Activated naive CD4-positive, alpha-beta T cell treated with anti-CD3 and anti-CD28 coated beads, Interleukin-2, amount 50 U/mL, for 16 hours (primary cell): ENCODE results near the gene CLDN8.

Experiments
- DNase-seq: peaks from one replicate; pipeline ENCODE4 v3.0.0-alpha.2; 2020

CLDN8 gene

DNA sequence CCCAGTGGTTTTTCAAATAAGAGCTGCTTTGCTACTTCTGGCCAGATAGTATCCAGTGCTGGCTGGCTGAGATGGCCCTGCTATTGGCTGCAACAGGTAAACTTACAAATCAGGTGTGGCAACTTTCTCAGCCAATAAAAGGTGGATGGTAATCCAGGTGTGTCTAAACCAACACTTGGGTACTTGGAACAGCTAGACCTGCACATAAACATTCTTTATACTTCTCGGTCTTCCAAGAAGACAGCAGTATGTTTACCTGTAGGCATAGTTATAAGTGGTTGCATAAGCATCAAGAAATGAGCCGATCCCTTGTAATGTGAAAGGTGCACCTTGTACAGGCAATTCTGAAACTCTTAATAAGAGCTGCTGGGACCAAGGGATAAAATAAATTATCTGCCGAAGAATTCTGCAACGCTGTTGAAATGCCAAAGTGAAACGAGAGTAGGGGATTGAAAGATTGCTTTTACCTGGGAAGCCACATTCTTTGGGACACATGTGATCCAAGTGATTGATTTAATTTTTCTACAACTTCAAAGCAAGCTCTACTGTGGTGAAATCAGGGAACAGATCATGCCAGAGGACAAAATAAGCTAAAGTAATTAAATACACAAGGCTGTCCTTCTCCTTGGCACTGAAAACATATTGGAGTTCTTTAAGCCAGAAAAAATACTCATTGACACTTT, at the start of gene CLDN8:
CLDN8 (minus strand) TSS at position 57 of the 683 bp plus-strand sequence. CDS start 172 bp downstream, outside the sequence.
- DNase-seq: no peak

DNA sequence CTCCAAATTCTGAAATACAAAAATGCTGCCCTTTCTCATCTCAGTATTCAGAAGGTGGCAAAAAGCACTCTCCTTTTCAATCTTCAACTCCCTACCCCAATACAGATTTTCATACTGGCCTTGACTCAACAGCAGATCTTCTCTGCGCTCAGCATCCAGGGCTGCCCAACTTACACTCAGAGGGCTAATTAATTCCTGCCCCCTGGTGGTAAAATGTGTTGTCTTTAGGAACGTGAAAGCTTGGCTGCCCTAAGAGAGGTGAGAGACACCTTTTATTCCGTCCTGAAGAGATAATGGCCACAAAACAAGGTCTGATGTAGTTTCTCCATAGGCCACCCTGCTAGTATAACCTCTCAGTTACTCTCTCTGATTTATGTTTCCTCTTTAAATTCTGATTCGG, 41.9 kb upstream of the CLDN8 start:
- DNase-seq: no peak

DNA sequence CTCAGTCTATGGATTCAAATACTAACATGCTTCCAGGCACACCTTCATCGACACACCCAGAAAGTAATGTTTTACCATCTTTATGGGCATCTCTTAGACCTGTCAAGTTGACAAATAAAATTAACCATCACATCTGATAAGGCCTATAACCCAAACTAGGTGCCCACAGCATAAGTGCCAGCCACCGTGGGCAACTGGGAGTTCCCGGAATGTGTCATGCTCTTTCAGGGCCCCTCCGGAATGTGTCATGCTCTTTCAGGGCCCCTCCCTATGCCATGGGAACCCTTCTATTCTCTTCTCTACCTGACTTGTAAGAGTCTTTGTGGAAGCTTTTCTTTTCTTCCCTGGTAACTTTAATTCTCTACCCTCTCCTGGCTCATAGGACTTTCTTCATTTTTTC, 40.2 kb upstream of the CLDN8 start:
- no peak for DNase-seq

DNA sequence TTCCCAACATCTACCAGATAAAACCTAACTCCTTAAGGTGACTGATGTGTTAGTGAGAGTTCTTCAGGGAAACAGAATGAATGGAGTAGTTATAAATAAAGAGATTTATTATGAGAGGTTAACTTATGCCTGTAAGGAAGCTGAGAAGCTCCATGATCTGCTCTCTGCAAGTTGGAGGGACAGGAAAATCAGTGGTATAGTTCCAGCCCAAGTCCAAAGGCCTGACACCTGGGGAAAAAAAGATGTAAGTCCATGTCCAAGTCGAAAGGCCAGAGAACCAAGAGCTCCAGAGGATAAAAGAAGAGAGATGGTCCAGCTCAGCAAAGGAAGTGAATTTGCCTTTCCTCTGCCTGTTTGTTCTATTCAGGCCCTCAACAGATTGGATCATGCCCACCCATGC, 39.8 kb upstream of the CLDN8 start:
- DNase-seq: no peak

DNA sequence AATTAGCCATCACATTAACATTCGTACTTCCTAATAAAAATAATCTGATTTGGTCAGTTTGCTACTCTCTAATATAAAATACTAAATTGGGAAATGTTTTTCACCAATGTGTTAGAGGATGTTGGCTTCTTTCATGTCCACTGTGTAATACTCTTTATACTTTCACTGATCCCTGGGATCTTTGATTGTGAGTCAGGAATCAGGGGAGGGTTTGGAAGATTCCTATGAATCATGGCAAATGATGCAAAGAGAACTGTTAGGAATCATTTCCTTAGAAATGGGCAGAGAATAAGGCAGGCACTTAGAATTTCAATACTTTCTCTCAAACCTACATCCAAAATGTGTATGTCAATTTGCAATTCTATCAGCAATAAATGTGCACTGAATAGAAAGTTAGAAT, 35.9 kb upstream of the CLDN8 start:
- DNase-seq: no peak

DNA sequence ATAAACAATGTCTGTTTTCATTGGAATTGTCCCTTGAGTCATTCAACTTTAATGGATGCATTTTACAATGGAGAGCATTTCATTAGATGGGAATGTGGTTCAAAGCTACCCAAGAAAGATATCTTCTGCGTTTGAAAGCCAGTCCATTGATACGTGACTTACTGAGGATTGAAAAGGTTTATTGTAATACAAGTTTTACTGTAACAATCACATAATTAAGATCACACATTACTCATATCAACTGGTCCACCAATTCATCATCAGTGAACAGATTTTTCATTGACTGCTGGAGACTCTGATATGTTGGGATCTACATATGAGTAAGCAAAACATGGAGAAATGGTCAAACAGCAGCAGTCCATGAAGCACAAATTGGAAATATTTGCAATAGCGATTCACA, 34.0 kb upstream of the CLDN8 start:
- DNase-seq: no peak

DNA sequence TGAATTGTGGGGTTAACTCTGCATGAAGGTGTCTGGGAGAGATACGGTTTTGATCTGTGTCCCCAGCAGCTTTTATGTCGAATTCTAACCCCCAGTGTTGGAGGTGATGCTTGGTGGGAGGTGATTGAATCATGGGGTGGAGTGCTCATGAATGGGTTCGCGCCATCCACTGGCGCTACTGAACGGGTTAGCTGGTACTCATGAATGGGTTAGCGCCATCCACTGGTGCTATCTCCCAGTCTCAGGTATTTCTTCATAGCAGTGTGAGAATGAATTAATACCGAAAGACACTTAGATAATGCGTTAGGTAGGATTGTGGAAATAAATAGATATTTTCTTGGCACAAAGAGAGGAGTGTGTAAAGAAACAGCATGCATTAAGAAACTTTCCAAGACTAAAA, 32.9 kb upstream of the CLDN8 start:
- no peak for DNase-seq

DNA sequence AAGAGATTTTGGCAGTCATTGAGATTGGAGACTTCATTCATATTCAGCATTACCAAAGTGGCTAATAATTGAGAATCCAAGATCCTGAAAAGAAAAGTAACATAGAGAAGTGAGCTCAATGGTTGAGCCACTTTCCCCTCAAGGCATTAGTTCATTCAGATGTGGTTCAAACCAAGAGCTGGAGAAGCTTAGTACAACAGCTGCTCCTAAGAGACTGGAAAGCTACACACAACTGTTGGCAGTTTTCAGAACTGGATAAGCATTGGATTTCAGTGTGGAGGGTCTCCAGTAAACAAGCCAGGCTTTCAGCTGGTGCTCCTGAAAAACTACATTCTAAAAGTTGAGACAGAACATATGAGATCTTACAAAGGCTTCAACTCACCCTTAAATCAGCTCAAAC, 29.2 kb upstream of the CLDN8 start:
- DNase-seq: no peak

DNA sequence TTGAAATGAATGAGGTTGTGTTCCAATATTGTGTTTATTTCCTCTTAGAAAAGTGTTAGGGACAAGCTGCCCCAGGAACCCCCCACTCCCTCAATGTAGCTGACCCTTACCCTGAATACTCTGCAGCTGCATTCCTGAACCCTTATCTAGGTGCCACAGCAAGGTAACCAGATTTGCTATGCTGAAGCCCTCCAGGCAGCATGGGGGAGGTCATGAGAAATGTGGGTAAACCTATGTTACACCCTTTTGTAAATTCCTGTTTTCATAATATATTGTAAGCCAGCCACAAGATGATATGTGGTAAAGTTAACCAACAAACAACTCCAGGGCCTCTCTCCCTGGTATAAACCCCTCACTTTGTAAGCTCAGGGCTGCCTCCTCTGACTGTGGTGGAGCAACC, 27.8 kb upstream of the CLDN8 start:
- no peak for DNase-seq

DNA sequence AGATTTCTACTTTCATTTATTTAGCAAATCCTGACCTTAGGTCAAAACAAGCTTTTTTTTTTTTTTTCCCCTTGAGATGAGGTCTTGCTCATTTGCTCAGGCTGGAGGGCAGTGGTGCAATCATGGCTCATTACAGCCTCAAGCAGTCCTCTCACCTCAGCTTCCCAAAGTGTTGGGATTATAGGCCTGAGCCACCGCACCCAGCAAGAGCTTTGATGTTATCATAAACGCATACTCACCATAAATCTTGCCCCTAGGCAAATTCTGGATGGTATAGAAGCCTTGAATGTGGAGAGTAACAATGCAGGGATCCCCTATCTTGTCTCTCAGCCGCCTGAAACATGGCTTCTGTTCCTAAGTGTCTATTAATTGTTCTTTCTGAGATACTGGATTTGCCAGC, 24.8 kb upstream of the CLDN8 start:
- no peak for DNase-seq

DNA sequence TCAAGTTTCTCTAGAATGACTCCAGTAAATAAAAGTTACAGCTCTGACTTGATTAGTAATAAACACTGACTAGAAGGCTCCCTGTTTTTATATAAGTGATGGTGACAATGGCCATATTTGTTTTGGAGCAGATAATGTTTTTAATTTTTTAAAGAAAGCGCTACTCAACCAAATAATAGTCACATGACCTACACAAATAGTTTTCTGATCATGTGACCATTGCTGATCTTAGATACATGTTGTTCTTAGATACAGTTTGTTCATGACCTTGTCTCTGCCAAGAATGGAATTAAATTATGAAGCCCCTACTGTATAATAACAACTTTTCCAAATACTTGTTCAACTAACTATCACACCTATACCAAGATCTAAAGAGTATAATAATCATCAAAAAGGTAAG, 22.3 kb upstream of the CLDN8 start:
- DNase-seq: no peak

DNA sequence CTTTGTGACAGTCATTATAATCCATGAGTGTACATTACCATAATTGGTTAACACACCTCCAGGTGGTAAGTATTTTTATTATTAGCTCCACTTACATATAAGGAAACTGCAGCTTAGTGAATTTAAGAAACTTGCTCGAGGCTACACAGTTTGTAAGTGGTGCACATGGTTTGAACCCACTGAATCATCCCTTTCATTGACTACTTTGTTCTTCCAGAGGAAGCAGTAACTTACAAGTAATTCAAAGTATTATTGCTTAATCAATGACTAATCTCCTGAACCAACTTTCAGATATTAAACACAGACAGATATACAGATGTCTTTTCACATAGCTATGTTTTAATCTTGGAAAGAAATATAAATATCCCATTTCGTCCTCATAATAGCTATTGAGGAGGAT, 18.7 kb upstream of the CLDN8 start:
- no peak for DNase-seq

DNA sequence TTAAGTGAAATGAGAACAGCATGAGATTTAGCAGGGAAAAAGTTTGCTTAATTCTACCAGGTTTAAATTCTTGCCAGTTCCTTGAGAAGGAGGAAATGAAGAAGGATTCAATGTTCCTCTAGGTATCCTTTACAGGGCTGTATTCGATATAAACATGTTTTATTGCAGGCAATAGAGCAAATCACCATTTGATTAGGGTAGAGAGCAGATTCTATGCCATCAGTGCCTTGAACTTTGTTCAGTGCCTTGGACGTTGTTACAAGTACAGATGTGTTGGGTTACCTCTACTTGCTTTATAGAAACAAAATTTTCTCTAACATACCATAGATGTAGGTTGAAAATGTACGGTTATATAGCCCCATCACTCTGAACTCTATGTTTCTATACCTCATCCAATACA, 18.2 kb upstream of the CLDN8 start:
- no peak for DNase-seq

DNA sequence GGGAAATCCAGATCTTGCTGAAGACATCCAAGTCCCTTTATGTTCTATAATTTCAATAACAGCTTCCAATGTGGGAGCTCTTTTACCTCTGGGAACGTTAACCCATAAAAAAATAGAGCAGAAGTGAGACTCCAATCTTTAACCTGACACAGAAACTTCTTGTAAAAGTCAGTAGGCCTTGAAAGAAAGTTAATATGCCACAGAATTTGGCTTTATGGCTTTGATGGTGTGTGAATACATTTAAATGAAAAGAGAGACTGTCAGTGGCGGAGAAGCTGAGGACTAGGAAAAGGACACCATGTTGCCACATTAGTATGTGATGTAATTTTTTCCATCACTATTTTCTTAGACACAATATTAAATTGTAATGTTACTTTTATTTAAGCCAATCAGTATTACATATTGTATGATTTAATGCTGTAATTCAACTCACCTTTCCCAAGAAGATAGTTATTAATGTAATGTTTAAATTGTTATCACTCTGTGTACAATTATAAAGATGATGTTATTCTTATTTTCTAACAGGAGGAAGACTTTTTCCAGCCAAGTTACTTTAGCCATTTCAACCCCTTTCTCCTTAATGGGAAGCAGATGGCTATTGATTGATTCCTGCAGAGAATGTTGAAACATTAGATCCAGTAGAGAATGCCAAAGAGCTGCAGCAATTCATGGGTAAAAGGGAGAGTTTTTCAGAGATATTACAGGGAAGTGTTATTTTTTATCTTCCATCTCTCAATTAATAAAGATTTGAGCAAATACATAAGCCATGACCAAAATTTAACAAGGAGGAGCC, 17.5 kb upstream of the CLDN8 start:
- DNase-seq: no peak

DNA sequence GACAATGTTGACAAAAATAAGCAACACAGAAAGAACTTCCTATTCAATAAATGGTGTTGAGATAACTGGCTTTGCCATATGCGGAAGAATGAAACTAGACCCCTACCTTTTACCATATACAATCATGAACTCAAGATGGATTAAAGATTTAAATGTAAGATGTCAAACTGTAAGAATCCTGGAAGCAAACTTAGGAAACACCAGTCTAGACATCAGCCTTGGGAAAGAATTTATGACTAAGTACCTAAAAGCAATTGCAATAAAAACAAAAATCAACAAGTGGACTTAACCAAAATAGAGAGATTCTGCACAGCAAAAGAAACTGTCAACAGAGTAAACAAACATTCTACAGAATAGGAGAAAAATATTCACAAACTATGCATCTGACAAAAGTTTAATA, 16.1 kb upstream of the CLDN8 start:
- DNase-seq: no peak

DNA sequence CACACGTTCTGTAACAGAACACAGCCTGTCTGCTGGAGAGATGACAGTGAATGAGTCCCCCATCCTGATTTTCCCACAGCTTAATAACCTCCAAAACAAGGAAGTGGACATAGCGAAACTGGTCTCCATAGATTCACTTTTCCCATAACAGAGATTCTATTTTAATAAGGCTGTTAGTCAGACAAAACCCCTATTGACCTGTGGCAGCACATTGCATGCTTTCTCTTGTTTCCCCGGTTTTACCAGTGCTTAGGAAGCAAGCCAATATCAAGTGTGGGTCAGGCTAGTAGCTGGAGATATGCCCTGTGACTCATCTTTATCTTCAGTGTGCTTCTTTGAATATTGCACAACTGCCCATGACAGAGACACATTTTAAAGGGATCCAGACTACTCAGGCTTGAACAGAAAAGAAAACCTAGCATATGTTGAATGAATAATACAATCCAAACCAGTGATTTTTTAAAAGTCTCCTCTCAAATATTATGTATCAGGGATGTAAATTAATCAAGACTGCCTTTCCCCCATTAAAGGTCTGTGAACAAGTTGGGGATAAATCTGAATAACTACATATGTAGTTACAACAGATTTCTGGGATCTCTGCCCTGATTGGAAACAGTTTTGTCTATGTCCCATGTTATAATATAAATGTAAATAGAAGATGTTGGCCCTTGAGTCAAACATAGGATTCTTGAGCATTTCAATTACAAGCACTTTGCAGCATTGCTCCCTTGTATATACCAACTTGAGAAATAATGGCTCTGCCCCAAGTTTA, 11.9 kb upstream of the CLDN8 start:
- DNase-seq: no peak

DNA sequence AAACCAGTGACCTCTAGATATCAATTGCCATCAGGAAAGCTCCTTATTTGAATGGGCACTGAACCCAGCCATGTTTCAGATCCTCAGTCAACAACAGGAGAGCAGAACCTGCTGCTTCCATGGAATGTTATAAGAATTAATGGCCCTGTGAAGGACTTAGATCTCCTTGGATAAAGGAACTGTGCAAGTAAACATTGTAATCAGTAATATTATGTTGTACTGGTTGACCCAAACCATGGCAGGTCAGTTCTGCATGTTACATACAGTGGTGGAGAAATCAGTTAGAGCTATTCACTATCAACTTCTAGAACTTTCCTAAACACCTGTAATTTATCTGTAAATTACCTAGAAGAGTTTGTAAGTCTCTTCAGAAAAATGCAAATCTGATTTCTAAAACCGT, 11.2 kb upstream of the CLDN8 start:
- no peak for DNase-seq

DNA sequence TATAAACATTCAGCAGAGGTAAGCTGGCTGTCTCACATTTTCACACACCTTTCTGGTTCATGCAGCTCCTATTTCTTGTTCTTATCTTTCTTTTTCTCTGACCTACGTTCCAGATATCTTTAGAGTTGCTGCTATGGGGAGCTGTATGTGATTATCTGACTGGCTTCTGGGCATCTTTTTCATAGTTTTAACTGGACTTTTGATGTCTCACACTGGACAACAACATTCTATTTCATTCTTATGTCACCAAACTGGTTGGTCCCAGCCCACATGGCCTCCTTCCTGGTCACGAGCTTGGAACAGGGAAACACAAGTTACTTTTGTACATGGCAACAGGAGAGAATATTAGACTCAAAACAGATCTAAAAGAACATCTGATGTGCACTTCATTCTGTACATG, 7.7 kb upstream of the CLDN8 start:
- no peak for DNase-seq

DNA sequence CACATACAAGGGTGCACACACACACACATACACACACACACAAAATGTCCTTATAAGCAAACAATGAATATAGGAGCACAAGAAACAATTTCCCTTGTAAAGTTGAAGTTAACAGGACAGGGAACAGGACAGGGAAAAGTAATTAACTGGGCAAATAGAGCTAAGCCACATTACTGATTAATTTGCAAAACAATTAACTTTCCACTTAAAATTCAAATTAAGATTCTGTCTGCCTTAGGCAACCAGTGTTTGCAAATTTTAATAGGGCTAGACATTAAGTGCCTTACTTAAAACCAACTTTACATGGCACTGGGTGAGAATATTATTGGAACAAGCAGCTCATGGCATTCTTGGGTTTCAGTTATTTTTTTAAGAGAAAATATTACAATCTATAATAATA, 6.8 kb upstream of the CLDN8 start:
- no peak for DNase-seq

DNA sequence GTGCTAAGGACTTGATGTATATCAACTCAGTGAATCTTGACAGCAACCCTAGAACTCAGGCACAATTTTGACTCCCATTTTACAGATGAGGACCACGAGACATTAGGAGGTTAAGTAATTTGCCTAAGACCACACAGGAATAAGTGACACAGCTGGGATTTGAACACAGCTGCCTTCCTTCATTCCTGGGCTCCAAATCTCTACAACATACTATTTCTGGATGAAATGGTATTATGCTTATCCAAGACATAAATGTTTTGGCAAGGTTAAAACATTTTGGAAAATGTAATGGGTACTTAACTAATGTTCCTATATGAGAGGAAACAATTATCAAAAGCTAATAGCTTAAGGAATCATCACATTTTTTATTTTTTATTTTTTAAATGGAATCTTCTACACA, 4.8 kb downstream of the CLDN8 start:
- no peak for DNase-seq

DNA sequence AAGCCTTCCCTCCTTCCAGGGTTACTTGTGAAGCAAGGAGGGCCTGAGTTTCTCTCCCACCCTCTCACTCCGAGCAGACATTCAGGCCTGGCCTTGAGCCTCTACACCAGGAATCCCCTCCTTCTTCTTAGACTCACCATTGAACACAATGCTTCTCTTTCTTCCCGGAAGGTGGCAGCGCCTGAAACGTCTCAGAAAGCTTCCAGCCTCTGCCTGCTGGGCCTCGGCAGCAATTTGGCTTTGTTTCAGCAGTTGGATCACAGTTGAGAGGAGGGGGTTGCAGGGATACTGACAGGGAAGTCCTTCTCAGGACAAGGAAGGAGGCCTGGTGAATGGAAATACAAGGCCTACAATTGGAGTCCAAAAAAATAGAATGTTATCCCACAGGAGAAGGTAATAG, 6.3 kb downstream of the CLDN8 start:
- DNase-seq: no peak

DNA sequence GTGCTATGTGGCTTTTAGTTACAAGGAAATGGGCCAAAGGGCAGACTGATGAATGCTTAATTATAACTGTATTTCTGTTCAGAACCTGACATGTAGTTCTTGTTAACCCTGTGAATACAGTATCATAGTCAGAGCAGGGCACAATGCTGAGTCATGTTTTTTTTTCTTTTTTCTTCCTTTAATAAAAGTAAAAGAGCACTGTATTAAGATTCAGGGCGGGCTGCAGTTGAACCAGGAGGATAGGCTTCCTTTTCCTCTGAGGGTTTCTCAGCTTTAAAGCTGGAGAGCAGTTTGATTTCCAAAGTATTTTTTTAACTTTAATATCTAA, 8.7 kb downstream of the CLDN8 start:
- no peak for DNase-seq

DNA sequence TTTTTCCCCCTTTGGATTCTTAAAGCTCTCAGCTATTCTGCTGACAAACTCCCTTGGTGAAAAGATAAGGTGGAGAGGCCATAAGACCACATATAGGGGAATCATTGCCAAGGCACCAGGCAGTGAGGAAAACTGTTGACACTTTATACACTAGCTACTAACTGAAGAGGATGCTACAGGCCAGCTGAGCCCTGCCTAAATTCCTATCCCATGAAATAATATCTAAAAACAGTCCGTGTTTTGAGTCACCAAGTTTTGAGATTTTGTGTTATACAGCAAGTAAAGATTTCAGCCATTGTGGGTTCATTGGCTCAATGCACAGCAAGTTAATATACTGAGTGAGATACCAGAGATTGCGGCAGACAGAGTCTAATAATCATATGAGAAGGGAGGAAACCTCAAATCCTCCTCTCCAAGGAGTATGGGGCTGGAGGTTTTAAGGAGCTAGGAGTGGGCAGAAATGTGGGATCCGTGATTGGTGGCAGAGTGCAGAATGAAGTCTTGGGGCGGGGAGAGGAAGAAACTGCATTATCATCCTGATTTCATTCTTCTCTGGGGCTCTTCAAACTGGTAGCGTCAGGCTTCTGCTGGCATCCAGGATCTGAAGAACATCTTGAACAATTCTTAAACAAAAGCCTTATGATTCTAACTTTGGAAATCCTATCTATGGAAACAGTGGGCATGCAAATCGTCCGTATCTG, 9.2 kb downstream of the CLDN8 start:
- no peak for DNase-seq

DNA sequence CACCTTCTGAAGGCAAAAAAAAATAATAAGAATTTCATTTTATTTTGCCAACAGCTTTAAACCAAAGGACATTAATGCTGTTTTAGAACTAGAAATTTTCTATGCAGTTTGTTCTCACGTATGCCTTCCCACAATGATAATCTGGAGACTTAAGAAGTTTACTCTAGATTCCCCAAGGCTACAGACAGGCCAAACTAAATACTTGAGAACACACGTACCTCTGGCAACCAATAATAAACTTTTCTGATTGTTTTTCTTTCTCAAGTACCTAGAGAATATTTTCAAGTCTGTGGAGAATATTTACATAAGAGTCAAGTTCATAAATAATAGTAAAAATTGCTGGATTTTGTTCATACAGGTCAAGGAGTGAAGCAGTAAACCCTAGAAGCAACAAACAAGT, 15.9 kb downstream of the CLDN8 start:
- no peak for DNase-seq
